Measurements from ENCODE around the gene SLC15A2.

SLC15A2 gene

GRCh38 chr3:121878411-121878810, 15.8 kb upstream of the SLC15A2 start:
- Histone ChIP-seq H3K36me3 (ENCODE audit: control insufficient read depth in 2 of 2, insufficient read depth in 2 of 2, low read length in 2 of 2) (peaks cover 0 to 3% of the 10 kb centered on the region in 2 donors), H3K27ac (ENCODE audit: low read depth in 2 of 2, low read length in 2 of 2) (no peak overlapping the region), H3K27me3 (ENCODE audit: control insufficient read depth in 2 of 2, insufficient read depth in 2 of 2, low read length in 2 of 2) (no peaks in the 10 kb centered on the region), H3K9me3 (ENCODE audit: control insufficient read depth in 2 of 2, low read length in 2 of 2) (no peaks in the 10 kb centered on the region), H3K4me3 (ENCODE audit: low read length in 2 of 2) (no peak overlapping the region), H3K9ac (ENCODE audit: low read depth in 1 of 2, low read length in 2 of 2) (no peak overlapping the region), H3K4me1 (ENCODE audit: control insufficient read depth in 2 of 2, insufficient read depth in 2 of 2, low read length in 2 of 2) (no peaks in the 10 kb centered on the region)

- no peak overlapping the region for H3K4me3 ChIP-seq (ENCODE audit: low read length in 2 of 2)
- H3K9me3 ChIP-seq (ENCODE audit: control insufficient read depth in 2 of 2, low read length in 2 of 2), result no peaks in the 10 kb centered on the region
- no peak overlapping the region for H3K9ac ChIP-seq (ENCODE audit: low read depth in 1 of 2, low read length in 2 of 2)
- H3K4me1 ChIP-seq (ENCODE audit: control insufficient read depth in 2 of 2, insufficient read depth in 2 of 2, low read length in 2 of 2), result no peaks in the 10 kb centered on the region
- H3K36me3 ChIP-seq (ENCODE audit: control insufficient read depth in 2 of 2, insufficient read depth in 2 of 2, low read length in 2 of 2), result peaks cover 0 to 3% of the 10 kb centered on the region in 2 donors
- H3K27me3 ChIP-seq (ENCODE audit: control insufficient read depth in 2 of 2, insufficient read depth in 2 of 2, low read length in 2 of 2), result no peaks in the 10 kb centered on the region
- H3K27ac ChIP-seq (ENCODE audit: low read depth in 2 of 2, low read length in 2 of 2), result no peak overlapping the region
These were observed 10.7 kb upstream of the SLC15A2 start for GRCh38 chr3:121883507-121883906.

GRCh38 chr3:121885386-121885785, 8.8 kb upstream of the SLC15A2 start:
- Histone ChIP-seq H3K9me3 (ENCODE audit: control insufficient read depth in 2 of 2, low read length in 2 of 2) (no peaks in the 10 kb centered on the region), H3K4me3 (ENCODE audit: low read length in 2 of 2) (no peak overlapping the region), H3K27ac (ENCODE audit: low read depth in 2 of 2, low read length in 2 of 2) (no peak overlapping the region), H3K4me1 (ENCODE audit: control insufficient read depth in 2 of 2, insufficient read depth in 2 of 2, low read length in 2 of 2) (no peaks in the 10 kb centered on the region), H3K27me3 (ENCODE audit: control insufficient read depth in 2 of 2, insufficient read depth in 2 of 2, low read length in 2 of 2) (no peaks in the 10 kb centered on the region), H3K9ac (ENCODE audit: low read depth in 1 of 2, low read length in 2 of 2) (no peak overlapping the region), H3K36me3 (ENCODE audit: control insufficient read depth in 2 of 2, insufficient read depth in 2 of 2, low read length in 2 of 2) (peaks cover 0 to 3% of the 10 kb centered on the region in 2 donors)

- Histone ChIP-seq H3K27ac (ENCODE audit: low read depth in 2 of 2, low read length in 2 of 2) (no peak overlapping the region), H3K36me3 (ENCODE audit: control insufficient read depth in 2 of 2, insufficient read depth in 2 of 2, low read length in 2 of 2) (no peaks in the 10 kb centered on the region), H3K4me3 (ENCODE audit: low read length in 2 of 2) (no peak overlapping the region), H3K9me3 (ENCODE audit: control insufficient read depth in 2 of 2, low read length in 2 of 2) (no peaks in the 10 kb centered on the region), H3K27me3 (ENCODE audit: control insufficient read depth in 2 of 2, insufficient read depth in 2 of 2, low read length in 2 of 2) (no peaks in the 10 kb centered on the region), H3K4me1 (ENCODE audit: control insufficient read depth in 2 of 2, insufficient read depth in 2 of 2, low read length in 2 of 2) (peaks cover 0 to 3% of the 10 kb centered on the region in 2 donors), H3K9ac (ENCODE audit: low read depth in 1 of 2, low read length in 2 of 2) (no peak overlapping the region)
These were observed 920 bp downstream of the SLC15A2 start for GRCh38 chr3:121895121-121895520.

- Histone ChIP-seq H3K36me3 (ENCODE audit: control insufficient read depth in 2 of 2, insufficient read depth in 2 of 2, low read length in 2 of 2) (no peaks in the 10 kb centered on the region), H3K27ac (ENCODE audit: low read depth in 2 of 2, low read length in 2 of 2) (no peak overlapping the region), H3K9ac (ENCODE audit: low read depth in 1 of 2, low read length in 2 of 2) (no peak overlapping the region), H3K27me3 (ENCODE audit: control insufficient read depth in 2 of 2, insufficient read depth in 2 of 2, low read length in 2 of 2) (no peaks in the 10 kb centered on the region), H3K9me3 (ENCODE audit: control insufficient read depth in 2 of 2, low read length in 2 of 2) (no peaks in the 10 kb centered on the region), H3K4me3 (ENCODE audit: low read length in 2 of 2) (no peak overlapping the region), H3K4me1 (ENCODE audit: control insufficient read depth in 2 of 2, insufficient read depth in 2 of 2, low read length in 2 of 2) (peaks cover 0 to 3% of the 10 kb centered on the region in 2 donors)
These were observed 1.5 kb downstream of the SLC15A2 start for GRCh38 chr3:121895736-121896135.

GRCh38 chr3:121896823-121897222, 2.6 kb downstream of the SLC15A2 start:
- Histone ChIP-seq H3K36me3 (ENCODE audit: control insufficient read depth in 2 of 2, insufficient read depth in 2 of 2, low read length in 2 of 2) (no peaks in the 10 kb centered on the region), H3K27me3 (ENCODE audit: control insufficient read depth in 2 of 2, insufficient read depth in 2 of 2, low read length in 2 of 2) (no peaks in the 10 kb centered on the region), H3K9me3 (ENCODE audit: control insufficient read depth in 2 of 2, low read length in 2 of 2) (no peaks in the 10 kb centered on the region), H3K9ac (ENCODE audit: low read depth in 1 of 2, low read length in 2 of 2) (no peak overlapping the region), H3K27ac (ENCODE audit: low read depth in 2 of 2, low read length in 2 of 2) (no peak overlapping the region), H3K4me1 (ENCODE audit: control insufficient read depth in 2 of 2, insufficient read depth in 2 of 2, low read length in 2 of 2) (peaks cover 0 to 3% of the 10 kb centered on the region in 2 donors), H3K4me3 (ENCODE audit: low read length in 2 of 2) (no peak overlapping the region)

- Histone ChIP-seq H3K4me1 (ENCODE audit: control insufficient read depth in 2 of 2, insufficient read depth in 2 of 2, low read length in 2 of 2) (peaks cover 0 to 3% of the 10 kb centered on the region in 2 donors), H3K9me3 (ENCODE audit: control insufficient read depth in 2 of 2, low read length in 2 of 2) (no peaks in the 10 kb centered on the region), H3K9ac (ENCODE audit: low read depth in 1 of 2, low read length in 2 of 2) (no peak overlapping the region), H3K4me3 (ENCODE audit: low read length in 2 of 2) (no peak overlapping the region), H3K36me3 (ENCODE audit: control insufficient read depth in 2 of 2, insufficient read depth in 2 of 2, low read length in 2 of 2) (no peaks in the 10 kb centered on the region), H3K27ac (ENCODE audit: low read depth in 2 of 2, low read length in 2 of 2) (no peak overlapping the region), H3K27me3 (ENCODE audit: control insufficient read depth in 2 of 2, insufficient read depth in 2 of 2, low read length in 2 of 2) (no peaks in the 10 kb centered on the region)
These were observed 3.1 kb downstream of the SLC15A2 start for GRCh38 chr3:121897296-121897695.

- H3K27ac ChIP-seq (ENCODE audit: low read depth in 2 of 2, low read length in 2 of 2), result peak overlapping the region in 1 of 2 donors; percentile 29
These were observed 19.2 kb downstream of the SLC15A2 start for GRCh38 chr3:121913305-121913990.

GRCh38 chr3:121914081-121914998, 20.1 kb downstream of the SLC15A2 start:
- Histone ChIP-seq H3K4me1 (ENCODE audit: control insufficient read depth in 2 of 2, insufficient read depth in 2 of 2, low read length in 2 of 2) (peaks cover 0 to 2% of the 10 kb centered on the region in 2 donors), H3K9me3 (ENCODE audit: control insufficient read depth in 2 of 2, low read length in 2 of 2) (no peaks in the 10 kb centered on the region), H3K9ac (ENCODE audit: low read depth in 1 of 2, low read length in 2 of 2) (no peak overlapping the region), H3K36me3 (ENCODE audit: control insufficient read depth in 2 of 2, insufficient read depth in 2 of 2, low read length in 2 of 2) (no peaks in the 10 kb centered on the region), H3K4me3 (ENCODE audit: low read length in 2 of 2) (no peak overlapping the region), H3K27me3 (ENCODE audit: control insufficient read depth in 2 of 2, insufficient read depth in 2 of 2, low read length in 2 of 2) (no peaks in the 10 kb centered on the region), H3K27ac (ENCODE audit: low read depth in 2 of 2, low read length in 2 of 2) (peak overlapping the region in 1 of 2 donors; percentile 29)

More at GRCh38 chr3:121913305-121913990, 19.2 kb downstream of the SLC15A2 start:
- no peak overlapping the region for H3K4me3 ChIP-seq (ENCODE audit: low read length in 2 of 2)
- no peaks in the 10 kb centered on the region for H3K9me3 ChIP-seq (ENCODE audit: control insufficient read depth in 2 of 2, low read length in 2 of 2)
- H3K9ac ChIP-seq (ENCODE audit: low read depth in 1 of 2, low read length in 2 of 2), result no peak overlapping the region
- no peaks in the 10 kb centered on the region for H3K27me3 ChIP-seq (ENCODE audit: control insufficient read depth in 2 of 2, insufficient read depth in 2 of 2, low read length in 2 of 2)
- peaks cover 0 to 2% of the 10 kb centered on the region in 2 donors for H3K4me1 ChIP-seq (ENCODE audit: control insufficient read depth in 2 of 2, insufficient read depth in 2 of 2, low read length in 2 of 2)
- H3K36me3 ChIP-seq (ENCODE audit: control insufficient read depth in 2 of 2, insufficient read depth in 2 of 2, low read length in 2 of 2), result no peaks in the 10 kb centered on the region

GRCh38 chr3:121916189-121916588, 22.0 kb downstream of the SLC15A2 start:
- H3K4me1 ChIP-seq (ENCODE audit: control insufficient read depth in 2 of 2, insufficient read depth in 2 of 2, low read length in 2 of 2), result peaks cover 0 to 2% of the 10 kb centered on the region in 2 donors
- H3K4me3 ChIP-seq (ENCODE audit: low read length in 2 of 2), result no peak overlapping the region
- no peaks in the 10 kb centered on the region for H3K9me3 ChIP-seq (ENCODE audit: control insufficient read depth in 2 of 2, low read length in 2 of 2)
- H3K36me3 ChIP-seq (ENCODE audit: control insufficient read depth in 2 of 2, insufficient read depth in 2 of 2, low read length in 2 of 2), result no peaks in the 10 kb centered on the region
- no peak overlapping the region for H3K27ac ChIP-seq (ENCODE audit: low read depth in 2 of 2, low read length in 2 of 2)
- no peak overlapping the region for H3K9ac ChIP-seq (ENCODE audit: low read depth in 1 of 2, low read length in 2 of 2)
- no peaks in the 10 kb centered on the region for H3K27me3 ChIP-seq (ENCODE audit: control insufficient read depth in 2 of 2, insufficient read depth in 2 of 2, low read length in 2 of 2)

Measured in mucosa of rectum (tissue), 2 donors.